Measurements from ENCODE around the gene SMIM8. TPM values are rescaled to one million over a fixed set of nuclear protein-coding genes. Genes with fewer than 3 reads are reported as not detected.

The SMIM8 gene
- total RNA-seq, 1 donor from 2014 or later = 10.9 TPM

DNA sequence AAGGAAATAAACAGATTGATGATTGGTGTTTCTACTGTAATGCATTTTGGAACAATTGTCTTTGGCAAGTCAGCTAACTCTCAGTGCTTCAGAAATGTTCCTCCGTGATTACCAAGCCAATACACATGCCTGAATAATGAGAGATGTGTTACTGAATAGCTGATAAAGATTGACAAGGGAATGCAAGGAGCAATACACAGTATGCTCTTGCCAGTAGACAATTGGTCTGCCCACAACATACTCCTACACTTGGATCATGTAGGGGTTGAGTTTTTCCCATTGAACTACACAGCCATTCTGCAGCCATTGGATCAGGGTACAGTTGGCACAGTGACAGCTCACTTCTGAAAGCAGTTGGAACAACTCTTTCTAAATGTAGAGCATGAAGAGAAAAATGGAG, 12.3 kb downstream of the SMIM8 start:
- intact Hi-C loops (cut with micrococcal nuclease) = no loop called here

DNA sequence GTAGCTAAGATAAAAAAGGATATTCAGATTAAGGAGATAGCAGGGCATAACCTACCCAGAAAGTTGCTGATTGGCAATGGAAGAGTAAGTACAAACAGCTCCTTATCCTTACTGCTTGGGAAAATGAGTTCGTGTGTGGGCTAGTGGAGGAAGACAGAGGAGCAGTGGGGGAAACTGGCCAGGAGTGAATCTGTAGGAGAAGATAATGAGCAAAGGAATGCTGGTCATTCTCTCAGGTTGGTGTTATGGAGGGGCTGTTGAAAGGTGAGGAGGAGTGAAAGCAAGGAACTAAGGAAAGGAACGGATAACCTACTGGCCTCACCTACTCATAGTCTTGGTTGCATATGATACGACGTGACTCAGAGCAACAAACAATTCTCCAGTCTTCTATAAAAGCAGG, 14.0 kb downstream of the SMIM8 start:
- intact Hi-C loops (cut with micrococcal nuclease) = no loop called here

DNA sequence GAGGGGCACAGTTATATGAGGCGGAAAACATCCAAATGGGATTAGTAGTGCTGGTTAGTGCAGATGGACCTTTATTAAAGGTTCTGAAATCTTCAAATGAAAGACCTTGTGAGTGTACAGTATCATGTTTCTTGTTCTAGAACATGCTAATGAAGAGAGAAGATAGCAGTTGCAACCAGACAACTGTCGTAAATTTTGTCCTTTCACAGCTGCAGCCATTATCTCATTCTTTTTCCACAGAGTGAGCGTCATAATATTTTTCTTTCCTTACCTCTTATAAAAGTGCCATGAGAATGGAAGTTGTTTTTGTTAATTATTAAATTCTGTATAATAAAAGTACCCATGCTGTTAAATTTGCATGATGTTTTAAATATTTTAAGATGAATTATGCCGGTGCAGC, 17.8 kb downstream of the SMIM8 start:
- intact Hi-C loops (cut with micrococcal nuclease) = no loop called here

DNA sequence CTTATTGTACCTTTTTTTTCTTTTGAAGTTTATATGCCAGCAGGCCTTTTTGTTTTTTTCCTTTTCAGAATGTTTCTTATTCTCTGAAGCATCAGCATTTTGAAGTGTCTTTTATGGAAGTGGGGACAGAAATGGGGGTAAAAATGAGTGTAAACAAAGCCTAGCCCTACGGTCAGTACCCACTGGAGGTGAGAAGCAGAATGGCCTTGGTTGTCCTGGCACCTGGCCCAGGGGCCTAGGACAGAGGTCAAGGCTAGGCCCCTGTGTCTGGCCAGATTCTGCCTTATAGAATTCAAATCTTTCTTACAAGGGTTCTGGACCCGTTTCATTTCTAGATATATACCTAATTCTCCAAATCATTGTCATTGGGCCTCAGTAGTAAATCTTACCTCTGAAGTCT, 18.8 kb downstream of the SMIM8 start:
- intact Hi-C loops (cut with micrococcal nuclease) = no loop called here

DNA sequence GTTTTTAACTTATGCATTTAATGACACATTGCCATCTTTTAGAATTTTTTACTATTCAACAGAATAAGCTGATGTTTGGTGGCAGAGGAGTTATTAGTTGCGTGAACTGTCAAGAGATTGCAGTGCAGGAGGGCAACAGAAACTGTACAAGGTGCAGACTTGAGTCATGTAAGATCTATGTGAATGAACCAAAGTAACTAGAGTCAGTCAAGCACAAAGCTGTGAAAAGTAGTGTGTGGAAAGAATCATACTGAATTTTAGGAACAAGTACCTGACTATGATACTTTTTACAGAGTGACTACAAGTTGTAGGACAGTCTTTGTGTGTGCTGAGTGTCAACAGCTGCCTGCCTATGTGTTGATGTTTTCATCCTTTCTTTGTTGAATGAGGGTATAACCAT, 19.5 kb downstream of the SMIM8 start:
- intact Hi-C loops (cut with micrococcal nuclease) = no loop called here

DNA sequence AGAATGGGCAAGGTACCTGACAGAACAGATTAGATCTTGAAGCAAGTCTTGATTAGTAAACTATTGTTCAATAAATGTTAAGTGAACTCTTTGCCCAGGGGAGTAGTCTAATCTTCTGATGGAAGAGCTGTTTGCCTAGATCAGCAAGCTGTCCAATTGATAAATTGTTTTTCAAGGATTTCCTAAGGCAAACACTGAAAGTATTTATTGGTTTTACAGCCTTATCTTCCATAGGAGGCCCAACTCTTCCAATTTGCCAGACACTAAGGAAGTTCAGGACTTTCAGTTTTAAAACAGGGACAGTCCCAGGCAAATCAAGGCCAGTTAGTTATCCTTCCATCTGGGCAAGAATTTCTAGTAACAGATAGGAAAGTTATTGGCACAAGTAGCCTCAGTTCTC, 20.4 kb downstream of the SMIM8 start:
- intact Hi-C loops (cut with micrococcal nuclease) = no loop called here

DNA sequence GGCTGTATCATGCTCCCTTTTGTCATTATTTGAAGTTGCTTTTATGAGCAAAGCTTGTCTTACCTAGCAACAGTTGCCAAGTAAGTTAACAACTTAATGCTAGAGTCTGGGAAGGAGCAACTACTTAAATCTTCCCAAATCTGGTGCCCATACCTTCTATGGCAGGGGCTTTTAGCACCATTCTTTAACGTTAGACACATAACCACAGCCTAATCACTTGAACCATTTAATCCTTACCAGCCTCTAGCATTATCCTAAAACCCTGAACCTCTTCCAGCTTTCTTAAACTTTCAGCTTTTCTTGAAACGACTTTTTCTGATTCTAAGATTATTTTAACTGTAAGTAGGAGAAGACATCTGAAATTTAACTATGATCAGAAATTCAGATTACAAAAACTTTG, 22.3 kb downstream of the SMIM8 start, which contains the start of gene C6orf163:
Gene C6orf163 (plus strand): TSS at position 83 of the 400 bp plus-strand sequence. CDS start 287 bp downstream, at position 370.
- intact Hi-C loops (cut with micrococcal nuclease) = no loop called here

DNA sequence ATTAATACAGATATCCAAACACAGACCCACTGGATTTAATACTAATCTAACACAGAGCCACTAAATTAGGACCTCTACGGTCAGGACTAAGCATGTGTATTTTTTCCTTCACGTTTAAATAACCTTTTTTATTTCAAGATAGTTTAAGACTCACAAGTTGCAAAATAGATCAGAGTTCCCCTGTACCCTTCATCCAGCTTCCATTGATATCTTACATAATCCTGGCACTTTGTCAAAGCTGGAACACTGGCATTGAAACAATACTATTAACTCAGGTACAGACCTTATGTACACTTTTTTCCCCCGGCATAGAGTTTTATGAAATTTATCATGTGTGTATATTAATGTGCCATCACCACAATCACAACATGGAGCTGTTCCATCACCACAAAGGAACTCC, 24.3 kb downstream of the SMIM8 start:
- intact Hi-C loops (cut with micrococcal nuclease) = no loop called here

DNA sequence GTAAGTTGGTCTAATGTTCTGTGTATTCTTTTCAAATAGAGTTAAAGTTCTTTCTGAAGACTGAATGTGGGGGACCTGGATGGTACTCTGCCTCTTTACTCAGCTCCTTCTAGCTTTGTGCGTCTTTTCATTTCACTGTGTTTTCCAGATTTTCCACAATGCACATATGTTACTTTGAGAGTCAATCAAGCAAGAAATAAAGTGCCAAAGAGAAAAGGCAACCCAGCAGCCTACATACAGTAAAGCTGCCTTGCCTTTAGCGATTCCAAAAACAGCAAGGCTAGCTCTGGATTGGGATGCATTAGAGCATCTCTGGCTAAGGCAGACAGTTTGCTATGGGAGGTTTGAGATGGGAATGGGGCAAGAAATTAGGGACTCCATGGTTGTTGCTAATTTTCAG, 27.5 kb downstream of the SMIM8 start:
- intact Hi-C loops (cut with micrococcal nuclease) = no loop called here

DNA sequence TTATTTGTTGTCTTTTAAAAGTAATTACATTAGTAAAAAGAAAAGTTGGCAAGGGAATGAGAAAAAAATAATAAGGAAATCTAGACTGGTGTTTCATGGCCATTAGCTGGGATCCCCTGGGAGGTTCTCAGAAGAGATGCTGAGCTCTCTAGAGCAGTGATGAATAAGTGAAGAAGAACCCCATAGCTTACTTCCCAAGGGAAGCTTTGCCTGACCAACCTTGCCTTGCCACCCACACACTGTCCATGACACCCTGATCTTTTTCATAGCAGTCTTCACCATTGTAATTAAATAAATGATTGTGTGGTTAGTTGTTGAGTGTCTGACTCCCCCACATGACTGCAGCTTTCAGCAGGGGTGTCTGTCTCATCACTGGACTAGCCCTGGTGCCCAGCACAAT, 28.1 kb downstream of the SMIM8 start:
- intact Hi-C loops (cut with micrococcal nuclease) = no loop called here

DNA sequence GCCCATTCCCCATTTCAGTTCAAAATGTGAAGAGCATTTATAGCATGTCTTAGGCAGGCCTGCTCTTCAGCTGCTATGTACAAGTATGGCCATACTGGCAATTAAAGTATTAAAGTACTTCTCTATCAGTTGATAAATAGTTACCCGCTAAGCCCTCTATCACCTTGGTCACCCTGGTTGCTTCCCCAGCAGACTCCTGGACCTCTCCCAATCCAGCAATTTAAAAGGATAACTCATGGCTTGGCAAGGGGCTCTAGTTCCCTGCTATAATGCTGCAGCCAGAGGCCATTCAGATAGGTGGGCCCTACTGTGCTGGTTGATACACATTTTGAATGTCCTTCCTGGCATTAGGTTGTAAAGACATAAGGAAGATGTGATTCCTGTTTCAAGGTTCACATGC, 29.2 kb downstream of the SMIM8 start:
- intact Hi-C loops (cut with micrococcal nuclease) = no loop called here

DNA sequence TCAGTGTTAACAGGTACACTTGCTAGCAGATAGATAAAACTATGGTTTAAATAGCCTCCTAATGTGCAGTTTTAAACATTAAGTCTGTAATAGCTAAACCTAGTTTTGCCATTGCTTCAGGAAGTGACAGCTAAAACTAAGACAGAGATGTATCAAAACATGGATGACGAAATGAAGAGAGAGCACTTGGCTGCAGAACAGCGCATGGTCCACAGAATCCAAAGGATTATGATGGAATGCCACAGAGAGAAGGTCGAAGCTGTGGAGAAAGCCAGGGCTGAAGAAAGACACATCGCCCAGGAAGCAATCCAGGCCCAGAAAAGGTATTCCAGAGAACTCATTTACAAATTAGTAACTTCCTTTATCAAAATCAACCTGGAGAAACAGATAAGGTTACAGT, 33.8 kb downstream of the SMIM8 start:
- intact Hi-C loops (cut with micrococcal nuclease) = loop anchor here (5.0 kb wide), 1 partner anchor 1269 kb away; no protein-coding TSS in a partner anchor

DNA sequence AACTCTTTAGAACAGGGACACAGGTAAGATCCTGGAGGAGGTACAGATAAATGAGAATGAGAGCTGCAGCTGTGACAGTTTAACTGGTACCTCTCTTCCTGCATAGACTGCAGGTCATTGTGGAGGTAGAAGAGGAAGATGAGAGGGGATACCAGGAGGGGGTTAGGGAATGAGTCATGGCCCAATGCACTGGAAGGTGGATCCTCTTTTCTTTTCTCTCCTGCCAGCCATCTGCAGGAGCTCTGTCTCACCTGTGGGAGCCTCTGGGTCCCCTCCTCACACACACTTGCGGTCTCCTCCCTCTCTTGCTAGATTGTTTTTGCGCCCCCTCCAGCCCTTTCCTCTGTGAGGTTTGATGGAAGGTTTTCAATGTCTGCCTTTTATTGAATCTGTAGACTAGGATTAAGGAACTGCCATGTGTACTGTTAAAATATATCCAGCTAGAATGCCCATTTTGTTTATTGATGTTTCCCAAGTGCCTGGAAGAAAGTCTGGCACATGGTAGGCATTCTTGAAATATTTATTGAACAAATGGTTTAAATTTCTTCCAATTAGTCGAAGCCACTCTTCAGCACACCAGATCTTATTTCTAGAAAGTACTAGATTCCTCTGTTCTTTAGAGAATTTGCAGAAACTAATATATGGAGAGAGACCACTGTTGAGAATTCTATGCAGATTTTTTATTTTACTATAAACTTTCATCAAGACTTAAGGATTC, 35.2 kb downstream of the SMIM8 start:
- intact Hi-C loops (cut with micrococcal nuclease) = loop anchor here (5.0 kb wide), 1 partner anchor 1270 kb away; no protein-coding TSS in a partner anchor

DNA sequence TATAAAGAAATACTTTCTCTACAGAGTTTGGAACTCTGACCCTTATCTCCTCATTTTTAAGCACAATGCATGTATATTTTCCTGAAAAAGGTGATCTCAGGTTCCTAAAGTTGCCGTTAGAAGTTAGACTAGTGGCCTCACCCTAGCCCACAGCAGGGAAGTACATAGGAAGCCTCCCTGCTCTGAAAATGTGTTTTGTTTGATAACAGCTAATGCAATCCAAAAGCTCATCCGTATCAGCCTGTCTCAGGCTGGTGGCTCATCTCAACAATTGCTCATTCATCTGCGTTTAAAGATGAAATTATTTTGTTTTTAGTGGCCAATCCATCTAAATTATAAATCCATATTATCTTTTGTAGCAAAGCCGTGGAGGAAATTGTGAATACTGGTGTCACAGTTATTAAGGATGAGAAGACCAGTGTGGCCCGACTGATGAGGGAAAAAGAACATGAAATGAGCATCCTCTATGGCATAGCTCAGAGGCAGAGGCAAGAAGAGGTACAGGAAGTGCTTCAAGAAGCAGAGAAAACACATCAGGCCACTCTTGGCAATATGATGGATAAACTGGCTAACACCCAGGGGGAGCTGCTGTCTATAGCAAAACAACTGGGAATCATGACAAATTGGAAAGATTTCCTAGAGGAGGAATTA, 42.3 kb downstream of the SMIM8 start:
- intact Hi-C loops (cut with micrococcal nuclease) = no loop called here

DNA sequence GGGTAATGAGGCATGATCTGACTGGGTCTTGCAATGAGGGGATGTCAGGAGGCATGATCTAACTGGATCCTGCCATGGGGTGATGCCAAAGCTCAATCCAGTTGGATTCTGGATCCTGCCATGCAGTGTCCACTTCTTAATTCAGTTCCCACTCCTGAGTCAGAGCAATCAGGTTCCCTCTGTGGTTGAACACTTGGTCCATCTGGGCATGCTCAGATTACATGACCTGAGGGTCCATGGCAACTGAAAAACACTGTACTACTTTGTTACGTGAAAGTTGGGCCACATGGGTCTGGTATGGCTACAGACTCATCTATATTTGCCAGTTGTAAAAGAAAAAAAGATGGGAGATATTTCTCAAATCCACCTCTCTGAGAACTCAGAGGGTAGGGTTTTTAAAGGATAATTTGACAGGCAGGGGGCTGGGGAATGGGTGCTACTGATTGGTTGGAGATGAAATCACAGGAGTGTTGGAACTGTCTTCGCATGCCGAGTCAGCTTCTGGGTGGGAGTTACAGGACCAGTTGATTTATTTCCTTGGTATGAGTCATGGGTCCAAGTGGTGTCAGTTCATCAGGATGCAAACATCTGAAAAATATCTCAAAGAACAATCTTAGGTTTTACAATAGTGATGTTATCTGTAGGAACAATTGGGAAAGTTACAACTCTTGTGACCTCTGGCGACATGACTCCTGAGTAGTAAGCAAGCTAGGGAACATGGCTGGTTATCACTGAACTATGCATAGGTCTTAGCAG, 43.9 kb downstream of the SMIM8 start:
- intact Hi-C loops (cut with micrococcal nuclease) = no loop called here

DNA sequence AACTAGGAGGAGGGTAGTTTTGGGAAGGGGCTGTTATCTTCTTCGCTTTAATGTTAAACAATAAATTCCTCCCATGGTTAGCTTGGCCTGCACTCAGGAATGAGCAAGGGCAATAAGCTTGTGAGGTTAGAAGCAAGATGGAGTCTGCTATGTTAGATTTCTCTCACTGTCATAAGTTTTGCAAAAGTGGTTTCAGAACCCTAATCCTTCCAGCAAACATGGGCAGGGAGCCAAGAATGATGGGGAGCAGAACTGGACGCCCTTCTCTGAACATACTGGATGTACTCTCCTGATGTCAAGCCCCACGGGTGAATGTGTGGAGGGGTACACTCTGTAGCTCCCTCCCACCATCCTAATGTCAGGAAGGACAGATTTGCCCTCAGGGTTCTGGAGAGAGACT, 44.5 kb downstream of the SMIM8 start:
- intact Hi-C loops (cut with micrococcal nuclease) = no loop called here

DNA sequence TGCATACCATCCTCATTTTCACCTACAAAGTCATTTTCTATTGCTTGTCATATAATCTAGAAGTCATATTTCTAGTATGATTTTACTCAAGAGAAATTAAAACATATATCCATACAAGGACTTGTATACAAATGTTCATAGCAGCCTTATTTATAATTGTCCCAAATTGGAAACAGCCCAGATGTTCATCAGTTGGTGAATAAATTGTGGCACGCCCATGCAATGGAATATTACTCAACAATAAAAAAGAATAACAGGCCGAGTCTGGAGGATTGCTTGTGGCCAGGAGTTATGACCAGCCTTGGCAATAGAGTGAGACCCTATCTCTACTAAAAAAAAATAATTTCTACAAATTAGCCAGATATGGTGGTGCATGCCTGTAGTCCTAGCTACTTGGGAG, 51.0 kb downstream of the SMIM8 start:
- intact Hi-C loops (cut with micrococcal nuclease) = no loop called here

DNA sequence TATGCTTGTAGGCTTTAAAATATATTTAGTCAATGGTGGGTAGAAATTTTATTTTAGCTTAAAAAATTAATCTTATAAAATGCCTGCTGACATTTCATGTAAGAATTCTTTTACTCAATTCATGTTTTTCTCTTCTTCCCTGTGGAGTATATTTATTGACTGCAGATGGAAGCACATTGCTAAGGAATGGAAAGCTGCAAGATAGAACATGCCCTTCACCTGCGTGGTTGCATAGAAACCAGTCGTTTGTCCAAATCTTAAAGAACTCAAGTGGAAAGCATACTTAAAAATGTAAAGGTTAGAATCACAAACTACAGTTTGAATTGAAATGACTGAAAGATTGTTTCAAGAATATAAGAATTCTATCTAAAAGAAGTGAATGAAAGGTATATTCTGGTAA, 52.9 kb downstream of the SMIM8 start:
- intact Hi-C loops (cut with micrococcal nuclease) = no loop called here

DNA sequence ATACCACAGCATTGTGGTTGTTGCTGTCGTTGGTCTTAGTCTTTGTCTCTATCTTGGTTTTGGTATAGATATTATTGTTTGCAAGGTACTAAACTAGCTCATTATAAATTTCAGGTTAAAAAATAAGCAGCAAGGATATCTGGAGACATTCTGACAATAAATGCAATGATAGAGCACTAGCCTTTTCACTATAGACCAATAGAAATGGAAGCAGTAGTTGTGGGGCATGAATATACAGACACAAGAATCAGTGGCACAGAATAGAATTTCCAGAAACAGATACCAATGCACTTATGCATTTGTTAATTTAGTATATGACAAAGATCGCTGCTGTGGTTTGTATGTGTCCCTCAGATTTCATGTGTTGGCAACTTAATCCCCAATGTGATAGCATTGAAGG, 54.3 kb downstream of the SMIM8 start:
- intact Hi-C loops (cut with micrococcal nuclease) = no loop called here

DNA sequence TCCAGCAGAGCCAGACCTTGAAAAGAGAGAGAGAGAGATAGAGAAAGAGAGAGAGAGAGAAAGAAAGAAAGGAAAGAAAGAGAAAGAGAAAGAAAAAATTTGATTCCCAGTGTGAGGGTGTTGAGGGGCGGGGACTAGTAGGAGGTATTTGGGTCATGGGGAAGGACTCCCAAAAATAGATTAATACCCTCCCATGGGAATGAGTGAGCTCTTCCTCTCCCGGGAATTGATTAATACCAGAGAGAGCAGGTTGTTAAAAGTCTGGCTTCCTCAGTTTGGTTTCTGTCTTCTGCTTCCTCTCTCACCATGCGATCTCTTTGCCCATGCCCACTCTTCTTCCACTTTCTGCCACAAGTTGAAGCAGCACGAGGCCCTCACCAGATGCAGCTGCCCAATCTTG, 56.6 kb downstream of the SMIM8 start:
- intact Hi-C loops (cut with micrococcal nuclease) = no loop called here

DNA sequence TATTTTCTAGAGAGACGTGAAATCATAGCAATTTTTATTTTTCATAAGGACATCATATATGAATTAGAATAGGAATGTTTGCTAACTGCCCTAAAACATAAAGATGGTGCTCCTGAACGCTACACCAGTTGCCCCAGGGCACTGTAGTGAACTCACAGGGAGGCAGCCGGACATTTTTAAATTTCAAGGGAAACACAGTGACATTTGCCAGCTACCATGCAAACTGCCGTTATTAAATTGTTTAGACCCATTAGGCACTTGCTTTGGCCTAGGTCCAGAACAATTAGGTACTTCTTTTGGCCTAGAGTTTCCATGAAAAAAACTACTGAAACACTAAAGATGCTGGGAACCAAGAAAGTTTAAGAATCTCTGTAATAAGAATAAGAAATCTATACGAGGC, 60.5 kb downstream of the SMIM8 start:
- intact Hi-C loops (cut with micrococcal nuclease) = no loop called here

DNA sequence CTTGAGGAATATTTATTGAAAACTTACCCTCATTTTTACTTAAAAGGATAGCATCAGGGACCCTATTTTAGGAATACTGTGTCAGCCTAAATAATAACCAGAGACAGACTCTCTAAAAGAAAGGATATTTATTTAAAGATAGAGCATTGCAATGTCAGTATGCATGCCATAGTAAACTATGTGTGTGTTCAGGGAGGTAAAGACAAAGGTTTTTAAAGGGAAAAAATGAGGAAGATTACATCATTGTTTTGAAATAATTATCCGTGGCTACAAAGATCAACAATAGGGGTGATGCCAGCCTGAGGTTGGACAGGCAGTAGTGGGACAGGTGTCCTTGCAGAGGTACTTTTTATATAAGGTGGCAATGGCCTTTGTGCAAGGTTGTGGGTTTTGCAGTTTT, 61.6 kb downstream of the SMIM8 start:
- intact Hi-C loops (cut with micrococcal nuclease) = no loop called here

All from T-helper 1 cell treated with Interleukin-12 subunit alpha and Interleukin-12 subunit beta and Interleukin-4 antibody, amounts not matched to agents 30 ng/mL and 1 ng/mL, for 36 hours (primary cell).